Thyroid gland (tissue), 4 donors: ENCODE measurements around the gene TPBGL.

Source experiments
- POLR2A ChIP-seq, 2 donors: fragments of 450-650 bp; IDR thresholded peaks; one replicate each; pipeline ENCODE4 v1.6.1; 2017; ENCODE audit warnings: antibody characterized with exemption in 2 of 2, mild to moderate bottlenecking in 2 of 2, moderate library complexity in 1 of 2
- TF ChIP-seq, protein P1 (sequence below), 6 experiments: fragments of 200-600 bp in 3 of 6; fragments of 450-650 bp in 3 of 6; sonication (generic) in 3 of 6; IDR thresholded peaks; one replicate each; pipeline ENCODE4 v1.5.1; 2016 to 2019; ENCODE audit warnings: antibody characterized with exemption in 6 of 6, mild to moderate bottlenecking in 2 of 6, inconsistent platforms in 1 of 6, moderate library complexity in 1 of 6

DNA sequence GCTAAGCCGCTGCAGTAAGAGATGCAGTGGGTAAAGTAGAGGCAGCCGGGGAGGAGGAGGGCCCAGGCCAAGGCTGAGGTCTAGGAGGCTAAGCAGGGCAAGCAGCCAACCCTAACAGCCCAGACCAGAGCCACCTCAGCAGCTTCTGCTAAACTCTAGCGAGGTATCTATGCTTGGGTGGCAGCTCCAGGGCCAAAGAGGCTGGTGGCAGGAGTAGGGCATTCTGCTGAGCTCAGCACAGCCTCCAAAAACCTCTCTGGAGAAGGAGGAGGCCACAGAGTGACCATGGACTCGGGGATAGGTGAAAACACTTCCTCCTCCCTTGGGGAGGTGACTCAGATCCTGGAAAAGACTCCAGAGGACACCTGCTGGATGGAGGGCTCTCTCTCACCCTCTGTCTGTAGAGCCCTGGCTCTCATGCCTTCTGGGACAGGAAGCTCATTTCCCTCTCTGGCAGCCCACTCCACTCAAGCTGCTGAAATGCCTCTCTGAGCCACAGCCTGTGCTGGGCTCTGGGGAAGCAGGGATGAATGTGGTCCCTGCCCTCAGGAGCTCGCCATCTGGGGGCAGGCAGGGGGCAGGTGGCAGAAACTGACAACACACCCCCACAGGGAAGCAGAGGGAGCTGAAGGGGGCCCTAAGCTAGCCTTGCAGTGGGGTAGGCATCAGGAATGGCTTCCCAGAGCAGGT is 16.5 kb upstream of the TPBGL start:
- TF ChIP-seq, protein P1, sequence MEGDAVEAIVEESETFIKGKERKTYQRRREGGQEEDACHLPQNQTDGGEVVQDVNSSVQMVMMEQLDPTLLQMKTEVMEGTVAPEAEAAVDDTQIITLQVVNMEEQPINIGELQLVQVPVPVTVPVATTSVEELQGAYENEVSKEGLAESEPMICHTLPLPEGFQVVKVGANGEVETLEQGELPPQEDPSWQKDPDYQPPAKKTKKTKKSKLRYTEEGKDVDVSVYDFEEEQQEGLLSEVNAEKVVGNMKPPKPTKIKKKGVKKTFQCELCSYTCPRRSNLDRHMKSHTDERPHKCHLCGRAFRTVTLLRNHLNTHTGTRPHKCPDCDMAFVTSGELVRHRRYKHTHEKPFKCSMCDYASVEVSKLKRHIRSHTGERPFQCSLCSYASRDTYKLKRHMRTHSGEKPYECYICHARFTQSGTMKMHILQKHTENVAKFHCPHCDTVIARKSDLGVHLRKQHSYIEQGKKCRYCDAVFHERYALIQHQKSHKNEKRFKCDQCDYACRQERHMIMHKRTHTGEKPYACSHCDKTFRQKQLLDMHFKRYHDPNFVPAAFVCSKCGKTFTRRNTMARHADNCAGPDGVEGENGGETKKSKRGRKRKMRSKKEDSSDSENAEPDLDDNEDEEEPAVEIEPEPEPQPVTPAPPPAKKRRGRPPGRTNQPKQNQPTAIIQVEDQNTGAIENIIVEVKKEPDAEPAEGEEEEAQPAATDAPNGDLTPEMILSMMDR (IDR thresholded peaks at IDR 0.05): no peak
- no peak for TF ChIP-seq POLR2A (IDR thresholded peaks at IDR 0.05)
